Fibroblast of skin of left quadriceps (primary cell): Measurements from ENCODE around the gene FTH1.

Experiments
- DNase-seq, 2 experiments: peaks; one replicate each; pipeline ENCODE4 v3.0.0-alpha.2; 2013; ENCODE audit warnings: low read depth in 2 of 2

The FTH1 gene

DNA sequence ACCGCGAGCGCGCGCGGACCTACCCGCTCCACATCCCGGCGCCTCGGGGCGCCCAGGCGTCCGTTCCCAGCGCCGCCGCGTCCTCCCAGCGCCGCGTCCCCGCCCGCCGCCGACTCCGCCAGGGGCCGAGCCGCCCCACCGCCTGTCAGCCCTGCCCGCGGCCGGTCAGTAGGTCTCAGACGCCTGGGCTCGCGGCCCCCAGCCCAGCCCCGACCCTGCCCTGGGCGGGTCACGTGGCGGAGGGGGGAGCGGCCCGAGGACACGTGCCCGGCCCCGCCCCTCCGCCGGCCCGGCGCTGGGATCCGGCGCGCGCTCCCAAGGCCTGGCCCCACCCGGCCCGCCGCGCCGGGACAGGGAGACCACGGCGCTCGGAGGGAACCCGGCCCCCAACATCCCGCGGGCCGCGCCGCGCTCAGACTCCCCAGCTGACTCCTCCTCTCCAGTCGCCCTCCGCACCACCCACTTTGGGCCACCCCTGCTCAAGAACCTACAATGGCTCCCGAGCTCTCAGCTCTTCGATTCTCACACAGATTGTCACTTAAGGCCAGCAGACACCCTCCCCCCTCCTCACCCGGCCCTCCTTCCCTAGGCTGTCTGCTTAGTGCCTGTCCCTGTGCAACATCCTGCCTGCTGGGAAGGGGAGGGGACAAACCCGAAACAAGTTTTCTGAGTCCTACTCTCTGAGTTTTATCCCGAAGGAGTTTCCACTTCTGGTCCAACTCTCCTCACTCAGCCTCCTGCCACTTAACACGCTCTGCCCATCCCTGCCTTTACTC is 49.9 kb downstream of the FTH1 start, which contains the start of gene RAB3IL1:
RAB3IL1 (minus strand) TSS at position 233 of the 776 bp plus-strand sequence; CDS start at position 34, 199 bp downstream.
- no peak for DNase-seq

DNA sequence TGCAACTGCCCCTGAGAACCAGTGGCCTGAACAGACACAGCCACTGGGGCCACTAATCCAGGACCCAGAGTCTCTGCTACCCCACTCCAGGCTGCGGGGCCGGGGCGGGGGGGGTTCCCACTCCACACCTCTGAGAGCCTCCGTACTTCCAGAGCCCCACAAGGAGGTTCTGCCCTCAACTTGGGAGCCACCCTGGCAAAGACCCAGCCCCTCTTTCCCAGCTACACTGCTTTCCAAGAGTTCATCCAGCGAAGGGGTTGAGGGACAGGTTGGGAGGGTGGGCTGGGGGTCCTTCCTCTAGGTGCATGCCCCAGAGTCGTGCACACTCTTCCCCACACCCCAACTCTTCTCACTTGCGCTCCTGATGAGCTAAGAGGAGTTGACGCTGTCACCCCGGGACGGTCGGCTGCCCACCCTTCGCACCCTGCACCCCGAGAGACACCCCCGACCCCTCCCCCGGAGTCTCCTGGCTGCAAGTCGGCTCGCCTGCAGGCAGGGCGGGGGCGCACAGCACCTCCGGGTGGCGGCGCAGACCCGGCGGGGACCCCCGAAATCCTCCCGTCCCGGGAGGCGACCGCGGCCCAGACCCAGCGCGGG is 50.6 kb downstream of the FTH1 start:
- DNase-seq: no peak

DNA sequence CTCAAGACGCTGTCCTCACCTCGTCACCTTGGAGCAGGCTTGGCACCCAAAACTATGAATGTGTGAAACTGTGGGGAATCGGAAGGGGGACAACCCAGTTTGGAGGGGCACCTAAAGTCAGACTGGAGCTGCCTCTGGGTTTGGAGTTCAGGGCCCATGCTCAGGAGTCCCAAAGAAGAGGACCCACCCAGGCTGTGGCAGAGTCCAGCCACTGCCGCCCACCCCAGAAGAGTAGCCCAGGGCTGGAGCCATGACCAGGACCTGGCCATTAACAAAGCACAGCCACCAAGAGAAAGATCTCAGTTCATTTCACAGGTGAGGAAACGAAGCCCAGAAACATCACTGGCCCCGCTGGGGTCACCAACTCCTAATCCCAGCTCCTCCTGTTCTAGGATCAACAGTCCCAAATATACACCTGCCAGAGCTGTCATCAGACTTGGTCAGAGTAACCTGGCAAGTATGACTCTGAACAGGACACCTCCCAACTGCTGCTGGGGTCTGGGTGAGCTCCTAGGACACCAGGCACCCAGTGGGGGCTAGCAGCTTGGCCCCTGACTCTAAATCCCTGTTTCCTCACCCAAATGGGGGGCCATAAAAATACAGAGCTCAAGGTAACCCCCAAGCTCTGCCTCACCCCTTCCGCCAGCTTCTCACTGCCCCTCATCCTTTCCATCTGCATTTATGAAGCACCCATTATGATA is 52.8 kb downstream of the FTH1 start:
- DNase-seq: no peak
